Heart left ventricle (tissue), 13 donors: ENCODE results near the gene MALRD1.

Experiments used
- CTCF ChIP-seq, 12 donors: fragments of 200-600 bp; sonication (generic) in 4 of 12; IDR thresholded peaks; one replicate each; pipeline versions ENCODE4 v1.5.0 to v1.8.0; 2018 to 2022; ENCODE audit warnings: antibody characterized with exemption in 12 of 12, mild to moderate bottlenecking in 5 of 12
- POLR2A ChIP-seq, 2 donors: fragments of 450-650 bp; IDR thresholded peaks; one replicate each; pipeline ENCODE4 v1.6.1; 2017; ENCODE audit warnings: antibody characterized with exemption in 2 of 2, mild to moderate bottlenecking in 2 of 2, moderate library complexity in 2 of 2
- donor health status: ischemic (EF 13 %, LVEDD 7.1; RV severe dilation, severe dysfunction).
- donor health status: DM: no; HTN: yes; CAD: no.
- donor health status: DM: no; HTN: no; CAD: no.
- donor health status: ischemic (EF 25% LVEDD 6.9; RV normal size, moderate dysfunction).
- donor health status: ischemic (EF 25% LVEDD 5.7; RV mildly dilated, moderate dysfunction).
- donor health status: ischemic (EF 35%, LVEDD 5.7; RV mildly dilated, moderate dysfunction).
- donor health status: nonischemic (EF 11% LVEDD 7.7; RV severe dilation, severe dysfunction).
- donor health status: DM: yes; HTN: yes; CAD: no.
- donor health status: PGD.
- donor health status: ischemic (EF 29% LVEDD 5.4; RV normal size, mild dysfunction).
- donor health status: nonischemic (EF 23%, LVEDD 6.1; RV moderate dilation, normal function).

DNA sequence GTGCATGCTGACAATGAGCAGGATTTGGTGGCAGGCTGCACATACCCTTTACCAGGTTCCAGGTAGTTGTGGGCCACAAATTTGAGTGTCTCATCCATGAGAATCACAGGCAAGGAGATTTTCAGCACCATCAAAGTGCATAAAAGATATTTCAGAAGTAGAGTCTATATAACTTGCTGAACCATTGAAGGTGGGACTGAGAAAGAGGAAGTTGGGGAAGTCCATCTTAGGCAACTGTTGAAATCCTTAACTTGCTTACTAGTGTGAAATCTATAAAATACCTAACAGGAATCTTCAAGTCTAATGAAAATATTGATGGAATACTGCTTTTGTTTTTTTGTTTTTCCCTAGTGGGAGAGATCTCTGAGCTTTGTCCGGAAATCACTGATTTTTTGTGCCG, 442.6 kb downstream of the MALRD1 start:
- no peak for TF ChIP-seq CTCF (IDR thresholded peaks at IDR 0.05)
- no peak for TF ChIP-seq POLR2A (IDR thresholded peaks at IDR 0.05)
